Activated naive CD4-positive, alpha-beta T cell treated with anti-CD3 and anti-CD28 coated beads for 36 hours (primary cell): ENCODE measurements around the gene IGFLR1. TPM values are rescaled to one million over a fixed set of nuclear protein-coding genes. Genes with fewer than 3 reads are reported as not detected.
A peak's percentile ranks its signal among the peaks of the same experiment; 100 is the strongest.
"Not testable (repeated sequence)": the region's sequence is repeated elsewhere in the genome, so short reads cannot be mapped to it uniquely, and the experiment has no call there.

Experiments
- CTCF ChIA-PET: fragments of 350-600 bp; sonication (Branson Sonifier 250); formaldehyde crosslinking; loops from one replicate; lab custom pipeline; 2021; ENCODE audit warnings: antibody characterized with exemption; lab: Charles Lee
- DNase-seq: peaks from one replicate; pipeline ENCODE4 v3.0.0-alpha.2; 2020
- H3K27ac Mint-ChIP-seq: one replicate; pipeline ENCODE4 v1.8.0; 2021; ENCODE audit warnings: mild to moderate bottlenecking, mixed read lengths
- H3K27me3 Mint-ChIP-seq: one replicate; pipeline ENCODE4 v1.8.0; 2021; ENCODE audit warnings: low read depth, mixed read lengths
- H3K36me3 Mint-ChIP-seq: one replicate; pipeline ENCODE4 v1.8.0; 2021; ENCODE audit warnings: low read depth, mixed read lengths
- H3K4me1 Mint-ChIP-seq: one replicate; pipeline ENCODE4 v1.8.0; 2021; ENCODE audit warnings: low read depth, mixed read lengths
- H3K4me3 Mint-ChIP-seq: one replicate; pipeline ENCODE4 v1.8.0; 2021; ENCODE audit warnings: mild to moderate bottlenecking, moderate library complexity, mixed read lengths
- H3K9me3 Mint-ChIP-seq: one replicate; pipeline ENCODE4 v1.8.0; 2021; ENCODE audit warnings: mixed read lengths
- intact Hi-C: fragments of 100-400 bp; cut with micrococcal nuclease; formaldehyde crosslinking; loops from one replicate; pipeline ENCODE4 v1.15.1; 2023
- total RNA-seq, 2 experiments: library from RNA; stranded (reverse); gene quantifications; one replicate each; pipeline ENCODE4 v1.2.3, GENCODE V29; 2021

The IGFLR1 gene
- total RNA-seq, 2 experiments from 2014 or later, result 51.0 to 52.8 TPM

GRCh38 chr19:35732540-35733179 is 9.6 kb downstream of the IGFLR1 start:
- DNase-seq, result no peak
- intact Hi-C loops, result no loop called here
- Mint-ChIP-seq H3K4me1 (peaks cover 10% of the 10 kb centered on the region), H3K27me3 (no peaks in the 10 kb centered on the region), H3K27ac (no peak overlapping the region), H3K9me3 (no peaks in the 10 kb centered on the region), H3K4me3 (no peak overlapping the region), H3K36me3 (peaks cover 49% of the 10 kb centered on the region)
- CTCF ChIA-PET, result interaction anchor here (1.2 kb wide), 1 partner anchor 8 kb away, joined by 4 read pairs; no protein-coding TSS in a partner anchor

GRCh38 chr19:35731779-35732405 is 10.4 kb downstream of the IGFLR1 start:
- CTCF ChIA-PET, result interaction anchor here (1.2 kb wide), 1 partner anchor 9 kb away, joined by 4 read pairs; no protein-coding TSS in a partner anchor
- intact Hi-C loops, result no loop called here
- Mint-ChIP-seq H3K27ac (no peak overlapping the region), H3K27me3 (no peaks in the 10 kb centered on the region), H3K4me1 (peaks cover 7% of the 10 kb centered on the region), H3K36me3 (peaks cover 47% of the 10 kb centered on the region), H3K4me3 (no peak overlapping the region), H3K9me3 (no peaks in the 10 kb centered on the region)
- DNase-seq, result no peak

- intact Hi-C loops, result no loop called here
- Mint-ChIP-seq H3K36me3 (peaks cover 48% of the 10 kb centered on the region), H3K9me3 (no peaks in the 10 kb centered on the region), H3K27me3 (no peaks in the 10 kb centered on the region), H3K4me3 (no peak overlapping the region), H3K4me1 (peaks cover 3% of the 10 kb centered on the region), H3K27ac (peak overlapping the region; percentile 30)
- CTCF ChIA-PET, result interaction anchor here (1.2 kb wide), 1 partner anchor 9 kb away, joined by 4 read pairs; no protein-coding TSS in a partner anchor
- DNase-seq, result no peak
Measured at GRCh38 chr19:35731353-35731752, 10.9 kb downstream of the IGFLR1 start.

GRCh38 chr19:35730326-35730725 is 11.9 kb downstream of the IGFLR1 start:
- no peak for DNase-seq
- intact Hi-C loops, result no loop called here
- no peak overlapping the region for H3K27ac Mint-ChIP-seq
- H3K36me3 Mint-ChIP-seq, result peaks cover 54% of the 10 kb centered on the region
- H3K4me1 Mint-ChIP-seq, result peaks cover 2% of the 10 kb centered on the region
- H3K27me3 Mint-ChIP-seq, result no peaks in the 10 kb centered on the region
- no peaks in the 10 kb centered on the region for H3K9me3 Mint-ChIP-seq
- CTCF ChIA-PET, result interaction anchor here (1.5 kb wide), 1 partner anchor 10 kb away, joined by 3 read pairs; no protein-coding TSS in a partner anchor
- no peak overlapping the region for H3K4me3 Mint-ChIP-seq

GRCh38 chr19:35729763-35730162 is 12.5 kb downstream of the IGFLR1 start:
- Mint-ChIP-seq H3K4me3 (no peak overlapping the region), H3K27ac (no peak overlapping the region), H3K27me3 (no peaks in the 10 kb centered on the region), H3K4me1 (peaks cover under 1% of the 10 kb centered on the region), H3K36me3 (peaks cover 56% of the 10 kb centered on the region), H3K9me3 (no peaks in the 10 kb centered on the region)
- no peak for DNase-seq
- CTCF ChIA-PET, result interaction anchor here (1.5 kb wide), 1 partner anchor 11 kb away, joined by 3 read pairs; no protein-coding TSS in a partner anchor
- intact Hi-C loops, result no loop called here

GRCh38 chr19:35729021-35729420 is 13.2 kb downstream of the IGFLR1 start:
- H3K4me1 Mint-ChIP-seq, result no peaks in the 10 kb centered on the region
- H3K36me3 Mint-ChIP-seq, result peaks cover 54% of the 10 kb centered on the region
- intact Hi-C loops, result no loop called here
- no peaks in the 10 kb centered on the region for H3K9me3 Mint-ChIP-seq
- H3K27me3 Mint-ChIP-seq, result no peaks in the 10 kb centered on the region
- CTCF ChIA-PET, result interaction anchor here (1.5 kb wide), 1 partner anchor 11 kb away, joined by 3 read pairs; no protein-coding TSS in a partner anchor
- H3K4me3 Mint-ChIP-seq, result no peak overlapping the region
- DNase-seq, result no peak
- no peak overlapping the region for H3K27ac Mint-ChIP-seq

- peaks cover 56% of the 10 kb centered on the region for H3K36me3 Mint-ChIP-seq
- no peak for DNase-seq
- intact Hi-C loops, result no loop called here
- no peaks in the 10 kb centered on the region for H3K9me3 Mint-ChIP-seq
- CTCF ChIA-PET, result no interaction called here
- H3K27me3 Mint-ChIP-seq, result no peaks in the 10 kb centered on the region
- no peaks in the 10 kb centered on the region for H3K4me1 Mint-ChIP-seq
- H3K4me3 Mint-ChIP-seq, result no peak overlapping the region
- H3K27ac Mint-ChIP-seq, result no peak overlapping the region
Measured at GRCh38 chr19:35727956-35728706, 14.1 kb downstream of the IGFLR1 start.

GRCh38 chr19:35727053-35727955 is 14.9 kb downstream of the IGFLR1 start:
- DNase-seq, result no peak
- peaks cover 57% of the 10 kb centered on the region for H3K36me3 Mint-ChIP-seq
- intact Hi-C loops, result no loop called here
- H3K4me3 Mint-ChIP-seq, result no peak overlapping the region
- no peaks in the 10 kb centered on the region for H3K27me3 Mint-ChIP-seq
- no peaks in the 10 kb centered on the region for H3K9me3 Mint-ChIP-seq
- no peaks in the 10 kb centered on the region for H3K4me1 Mint-ChIP-seq
- no peak overlapping the region for H3K27ac Mint-ChIP-seq
- CTCF ChIA-PET, result interaction anchor here (0.7 kb wide), 1 partner anchor 566 kb away, joined by 3 read pairs; no protein-coding TSS in a partner anchor

- no peaks in the 10 kb centered on the region for H3K27me3 Mint-ChIP-seq
- no peak overlapping the region for H3K27ac Mint-ChIP-seq
- no peak overlapping the region for H3K4me3 Mint-ChIP-seq
- peaks cover 6% of the 10 kb centered on the region for H3K4me1 Mint-ChIP-seq
- intact Hi-C loops, result no loop called here
- H3K36me3 Mint-ChIP-seq, result peaks cover 62% of the 10 kb centered on the region
- DNase-seq, result no peak
- CTCF ChIA-PET, result no interaction called here
- H3K9me3 Mint-ChIP-seq, result no peaks in the 10 kb centered on the region
Measured at GRCh38 chr19:35725216-35725861, 16.9 kb downstream of the IGFLR1 start.

- Mint-ChIP-seq H3K4me3 (no peak overlapping the region), H3K9me3 (no peaks in the 10 kb centered on the region), H3K36me3 (peaks cover 57% of the 10 kb centered on the region), H3K4me1 (peaks cover 10% of the 10 kb centered on the region), H3K27me3 (no peaks in the 10 kb centered on the region), H3K27ac (no peak overlapping the region)
- no peak for DNase-seq
- intact Hi-C loops, result no loop called here
- CTCF ChIA-PET, result no interaction called here
Measured at GRCh38 chr19:35724560-35724959, 17.7 kb downstream of the IGFLR1 start.

- H3K27ac Mint-ChIP-seq, CTCF ChIA-PET, H3K9me3 Mint-ChIP-seq, H3K4me3 Mint-ChIP-seq, H3K27me3 Mint-ChIP-seq, intact Hi-C loops, DNase-seq: not testable (repeated sequence)
- Mint-ChIP-seq H3K36me3 (peaks cover 57% of the 10 kb centered on the region), H3K4me1 (peaks cover 15% of the 10 kb centered on the region)
Measured at GRCh38 chr19:35724132-35724531, 18.1 kb downstream of the IGFLR1 start.
